ENCODE data around the gene SAMD4A. TPM values are rescaled to one million over a fixed set of nuclear protein-coding genes. Genes with fewer than 3 reads are reported as not detected.
A peak's percentile ranks its signal among the peaks of the same experiment; 100 is the strongest.

The SAMD4A gene
- total RNA-seq, 1 experiment from 2014 or later: 18.3 TPM

GRCh38 chr14:54812617-54813016 is 245.7 kb downstream of the SAMD4A start:
- CTCF ChIA-PET: interaction anchor here (0.6 kb wide), 1 partner anchor 80 kb away, joined by 4 read pairs; no protein-coding TSS in a partner anchor
- intact Hi-C loops (cut with micrococcal nuclease; ENCODE audit: unreplicated experiment): no loop called here
- Histone ChIP-seq H3K4me2 (no peak overlapping the region), H3F3A (ENCODE audit: insufficient read depth, low read depth) (no peaks in the 10 kb centered on the region), H3K79me2 (ENCODE audit: low read depth) (no peaks in the 10 kb centered on the region), H4K20me1 (ENCODE audit: insufficient read depth) (no peaks in the 10 kb centered on the region), H3K27me3 (ENCODE audit: insufficient read depth, low read depth) (no peaks in the 10 kb centered on the region), H2AFZ (no peak overlapping the region), H3K9me3 (ENCODE audit: insufficient read depth, low read depth) (no peaks in the 10 kb centered on the region), H3K4me1 (replicated peaks; ENCODE audit: insufficient read depth) (no peaks in the 10 kb centered on the region), H3K9me2 (ENCODE audit: insufficient read depth) (no peaks in the 10 kb centered on the region), H3K36me3 (ENCODE audit: low read depth) (no peaks in the 10 kb centered on the region), H3K27ac (no peak overlapping the region), H3K4me3 (no peak overlapping the region)
- no peak for DNase-seq
- POLR2A ChIA-PET (ENCODE audit: unreplicated experiment): interaction anchor here (0.5 kb wide), 1 partner anchor 89 kb away, joined by 8 read pairs; no protein-coding TSS in a partner anchor
- TF ChIP-seq EZH2 (IDR thresholded peaks at IDR 0.05; ENCODE audit: low read depth): no peak
- TF ChIP-seq CTCF (conservative IDR thresholded peaks at IDR 0.05): no peak
- no TSS peak for BruUV-seq (replicated peaks)

DNA sequence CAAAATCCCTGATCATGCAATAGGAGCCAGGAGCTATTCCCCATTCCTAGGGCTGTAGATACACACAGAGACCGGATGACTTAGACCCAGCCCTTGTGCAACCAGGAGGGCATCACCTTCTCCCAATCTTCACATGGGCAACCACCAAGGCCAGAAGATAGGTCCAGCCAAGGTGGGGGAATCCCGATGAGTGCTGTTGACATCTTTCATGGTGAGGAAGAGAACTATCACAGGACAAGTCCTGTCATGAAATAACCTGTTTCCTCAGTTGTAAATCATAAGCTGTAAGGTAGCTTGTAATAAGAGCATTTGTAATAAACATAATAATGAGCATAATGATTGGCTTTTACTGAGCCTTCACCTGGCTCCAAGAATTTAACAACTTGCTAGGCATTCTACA is 246.2 kb downstream of the SAMD4A start:
- H3K9me3 ChIP-seq (ENCODE audit: insufficient read depth, low read depth): no peaks in the 10 kb centered on the region
- 0 out of 2 replicates have a peak, but pooled peaks cover under 1% of the 10 kb centered on the region for H3K4me1 ChIP-seq (replicated peaks; ENCODE audit: insufficient read depth)
- no peaks in the 10 kb centered on the region for H4K20me1 ChIP-seq (ENCODE audit: insufficient read depth)
- no peaks in the 10 kb centered on the region for H3K36me3 ChIP-seq (ENCODE audit: low read depth)
- POLR2A ChIA-PET (ENCODE audit: unreplicated experiment): no interaction called here
- intact Hi-C loops (cut with micrococcal nuclease; ENCODE audit: unreplicated experiment): no loop called here
- no peaks in the 10 kb centered on the region for H3K79me2 ChIP-seq (ENCODE audit: low read depth)
- no peak overlapping the region for H2AFZ ChIP-seq
- TF ChIP-seq EZH2 (IDR thresholded peaks at IDR 0.05; ENCODE audit: low read depth) (no peak), CTCF (conservative IDR thresholded peaks at IDR 0.05) (no peak)
- no peaks in the 10 kb centered on the region for H3K9me2 ChIP-seq (ENCODE audit: insufficient read depth)
- no peak overlapping the region for H3K27ac ChIP-seq
- no peaks in the 10 kb centered on the region; the same call in 1 of the 2 replicates for H3F3A ChIP-seq (ENCODE audit: insufficient read depth, low read depth)
- H3K4me2 ChIP-seq: no peak overlapping the region
- DNase-seq: no peak
- CTCF ChIA-PET: interaction anchor here (0.6 kb wide), 1 partner anchor 79 kb away, joined by 4 read pairs; no protein-coding TSS in a partner anchor
- no peak overlapping the region for H3K4me3 ChIP-seq
- no TSS peak for BruUV-seq (replicated peaks)
- H3K27me3 ChIP-seq (ENCODE audit: insufficient read depth, low read depth): no peaks in the 10 kb centered on the region

GRCh38 chr14:54814076-54814475 is 247.1 kb downstream of the SAMD4A start:
- POLR2A ChIA-PET (ENCODE audit: unreplicated experiment): interaction anchor here (0.5 to 0.7 kb wide), 3 partner anchors 12 to 603 kb away, joined by 3 to 9 read pairs (median 7); no protein-coding TSS in a partner anchor

More at GRCh38 chr14:54814076-54814475, 247.1 kb downstream of the SAMD4A start:
- intact Hi-C loops (cut with micrococcal nuclease; ENCODE audit: unreplicated experiment): no loop called here
- H2AFZ ChIP-seq: no peak overlapping the region
- no peaks in the 10 kb centered on the region for H3K79me2 ChIP-seq (ENCODE audit: low read depth)
- CTCF ChIA-PET: no interaction called here
- H3K9me2 ChIP-seq (ENCODE audit: insufficient read depth): no peaks in the 10 kb centered on the region
- TF ChIP-seq CTCF (conservative IDR thresholded peaks at IDR 0.05): peak; percentile 57
- TF ChIP-seq EZH2 (IDR thresholded peaks at IDR 0.05; ENCODE audit: low read depth): no peak
- no peaks in the 10 kb centered on the region for H3K9me3 ChIP-seq (ENCODE audit: insufficient read depth, low read depth)
- no peak overlapping the region for H3K27ac ChIP-seq
- no TSS peak for BruUV-seq (replicated peaks)
- H3K4me3 ChIP-seq: no peak overlapping the region
- H3K36me3 ChIP-seq (ENCODE audit: low read depth): no peaks in the 10 kb centered on the region
- H4K20me1 ChIP-seq (ENCODE audit: insufficient read depth): no peaks in the 10 kb centered on the region
- H3K4me2 ChIP-seq: no peak overlapping the region
- peaks cover 6% of the 10 kb centered on the region; the same call in 1 of the 2 replicates for H3F3A ChIP-seq (ENCODE audit: insufficient read depth, low read depth)
- peaks cover 10% of the 10 kb centered on the region for H3K4me1 ChIP-seq (replicated peaks; ENCODE audit: insufficient read depth)
- DNase-seq: no peak
- H3K27me3 ChIP-seq (ENCODE audit: insufficient read depth, low read depth): no peaks in the 10 kb centered on the region

Data from PC-9 (cell line).